Fibroblast of skin of back (primary cell): Measurements from ENCODE around the gene ABAT. TPM values are rescaled to one million over a fixed set of nuclear protein-coding genes. Genes with fewer than 3 reads are reported as not detected.
A peak's percentile ranks its signal among the peaks of the same experiment; 100 is the strongest.

Experiments used
- DNase-seq: peaks from one replicate; pipeline ENCODE4 v3.0.0-alpha.2; 2013
- polyA plus RNA-seq, 2 experiments: library from polyadenylated mRNA; unstranded; fragments of 120-200 nt; gene quantifications; one replicate each; pipeline ENCODE4 v1.2.1, GENCODE V29; 2013; ENCODE audit not compliant: insufficient read length in 2 of 2

ABAT gene
- 3.4 TPM for polyA plus RNA-seq (2013, experiment 1 of 2; ENCODE audit: insufficient read length)
- polyA plus RNA-seq (2013, experiment 2 of 2; ENCODE audit: insufficient read length) = 3.4 TPM

- DNase-seq = peak; percentile 86
Observed at GRCh38 chr16:8674413-8675022, at the start of gene ABAT. TSS of gene ABAT (plus strand) at chr16:8674617. CDS start at chr16:8735740, 61,123 bp downstream.

- no peak for DNase-seq
Observed at GRCh38 chr16:8625491-8626087, 48.8 kb upstream of the ABAT start.

DNA sequence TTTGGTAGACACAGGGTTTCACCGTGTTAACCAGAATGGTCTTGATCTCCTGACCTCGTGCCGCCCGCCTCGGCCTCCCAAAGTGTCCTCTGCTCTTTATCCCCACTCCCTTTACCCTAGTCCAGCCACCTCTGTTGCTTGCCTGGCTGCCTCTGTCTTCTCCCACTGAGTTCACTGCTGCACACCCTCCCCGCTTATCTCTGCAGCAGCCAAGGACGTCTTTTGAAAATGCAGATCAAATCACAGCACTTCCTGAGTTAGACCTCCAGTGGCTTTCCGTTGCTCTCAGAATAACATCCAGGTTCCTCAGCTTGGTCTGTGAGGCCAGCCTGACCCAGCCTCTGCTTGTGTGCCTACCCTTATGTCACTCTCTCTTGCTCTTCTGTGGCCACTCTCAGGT lies 47.5 kb upstream of the ABAT start:
- no peak for DNase-seq

DNA sequence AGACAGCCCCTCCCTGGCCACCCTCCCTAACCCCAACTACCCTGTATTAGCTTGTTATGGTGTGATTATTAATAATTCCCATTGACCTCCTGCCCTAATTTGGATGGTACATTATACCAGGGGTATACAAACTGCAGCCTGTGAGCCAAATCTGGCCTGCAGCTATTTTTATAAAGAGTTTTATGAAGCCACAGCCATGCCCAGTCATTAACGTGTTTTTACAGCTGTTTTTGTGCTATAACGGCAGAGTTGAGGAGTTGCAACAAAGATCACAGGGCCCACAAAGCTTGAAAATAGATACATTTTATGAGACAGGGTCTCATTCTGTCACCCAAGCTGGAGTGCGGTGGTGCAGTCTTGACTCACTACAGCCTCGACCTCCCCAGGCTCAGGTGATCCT lies 47.0 kb upstream of the ABAT start:
- DNase-seq = no peak

DNA sequence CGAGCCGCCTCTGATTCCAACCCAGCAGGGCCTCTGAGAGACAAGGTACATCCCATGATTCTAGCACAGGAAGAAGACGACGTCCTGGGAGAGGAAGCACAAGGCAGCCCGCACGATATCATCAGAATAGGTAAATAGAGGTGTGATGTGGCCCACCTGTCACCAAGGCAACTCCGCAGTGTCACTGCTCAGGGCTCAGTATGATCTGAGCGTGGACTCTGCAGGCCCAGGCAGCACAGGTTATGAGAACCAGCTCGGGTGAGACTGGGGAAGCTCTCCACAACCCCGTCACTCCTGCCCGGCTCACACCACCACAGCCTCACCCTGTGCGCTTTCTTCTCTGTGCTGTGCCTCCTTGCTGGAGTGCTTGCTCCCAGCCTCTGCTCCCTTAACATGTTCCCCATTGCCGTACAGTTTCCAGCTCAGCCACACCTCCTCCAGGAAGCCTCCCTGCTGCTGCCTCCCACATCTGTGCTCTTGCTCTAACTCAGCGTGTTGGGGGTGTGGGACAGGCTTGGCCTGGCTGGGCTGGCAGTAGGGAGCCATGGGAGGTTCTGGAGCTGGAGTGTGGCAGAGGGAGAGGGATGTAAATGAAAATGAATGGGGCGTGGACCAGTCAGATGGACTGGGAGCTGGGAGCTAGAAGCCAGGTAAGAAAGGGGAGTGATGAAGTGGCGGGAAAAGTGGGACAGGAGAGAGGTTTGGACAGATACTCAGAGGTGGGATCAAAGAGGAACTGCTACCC lies 45.3 kb upstream of the ABAT start:
- no peak for DNase-seq

- DNase-seq = no peak
Observed at GRCh38 chr16:8630255-8630953, 44.0 kb upstream of the ABAT start.

DNA sequence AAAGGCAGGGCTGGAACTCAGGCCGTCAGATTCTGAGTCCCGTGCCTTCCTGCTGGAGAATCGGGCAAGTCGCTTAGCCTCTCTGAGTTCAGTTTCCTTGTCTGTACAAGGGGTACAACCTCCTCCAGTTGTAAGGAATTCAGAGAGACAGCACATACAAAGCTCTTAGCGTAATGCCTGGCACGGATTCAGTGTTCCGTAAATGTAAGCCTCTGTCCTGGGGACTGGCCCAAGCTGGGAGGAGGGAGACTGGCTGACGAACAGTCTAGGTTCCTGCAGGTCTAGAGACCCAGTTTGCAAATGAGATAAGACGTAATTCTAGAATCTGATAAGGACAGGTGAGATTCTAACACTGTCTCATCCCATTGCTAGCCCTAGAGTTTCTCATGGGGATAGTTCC lies 43.0 kb upstream of the ABAT start:
- no peak for DNase-seq

- no peak for DNase-seq
Observed at GRCh38 chr16:8631818-8632465, 42.5 kb upstream of the ABAT start.

DNA sequence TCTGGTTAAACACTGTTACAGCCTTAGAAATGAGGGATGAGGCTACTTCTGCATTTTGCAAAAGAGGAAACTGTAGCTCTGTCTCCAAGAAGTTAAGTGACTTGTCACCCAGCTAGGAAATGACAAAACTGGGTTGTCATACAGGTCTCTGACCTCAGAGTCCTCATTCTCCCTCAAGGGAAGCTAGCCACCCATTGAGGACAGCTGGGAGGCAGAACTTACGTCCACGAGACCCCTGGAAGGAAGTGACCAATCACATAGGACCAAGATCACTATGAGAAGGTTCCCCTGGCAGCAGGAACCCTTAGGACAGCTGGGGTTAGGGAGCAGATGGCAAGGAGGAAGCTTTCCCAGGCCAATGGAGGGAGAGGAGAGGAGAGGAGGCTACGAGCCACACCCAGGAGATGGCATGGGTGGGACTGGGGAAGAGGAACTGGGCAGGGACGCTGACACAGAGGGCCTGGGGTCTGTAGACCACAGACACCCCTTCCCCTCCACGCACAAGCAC lies 41.7 kb upstream of the ABAT start:
- DNase-seq = no peak

- peak; percentile 30 for DNase-seq
Observed at GRCh38 chr16:8634991-8635736, 39.3 kb upstream of the ABAT start.

GRCh38 chr16:8639694-8640093 lies 34.7 kb upstream of the ABAT start:
- no peak for DNase-seq

DNA sequence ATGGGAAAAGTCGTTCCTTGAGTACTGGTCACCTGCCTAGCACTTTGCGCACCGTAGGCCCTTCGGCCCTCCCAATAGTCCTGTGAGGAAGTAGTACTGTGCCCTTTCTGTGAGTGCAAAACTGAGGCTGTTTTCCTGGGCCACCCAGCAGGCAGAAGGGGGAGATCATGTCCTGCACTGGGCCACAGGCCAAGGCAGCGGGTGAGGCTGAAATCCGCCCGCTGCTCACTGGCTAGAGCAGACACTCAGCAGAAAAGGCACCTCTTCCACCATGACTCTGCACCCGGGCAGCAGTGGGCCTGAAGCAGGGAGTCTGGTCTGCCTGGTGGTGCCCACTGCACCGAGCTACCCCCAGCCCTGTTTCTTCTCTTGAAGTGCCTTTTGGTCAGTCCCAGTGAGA lies 32.7 kb upstream of the ABAT start:
- DNase-seq = no peak

- DNase-seq = no peak
Observed at GRCh38 chr16:8642146-8642545, 32.3 kb upstream of the ABAT start.

GRCh38 chr16:8644211-8645140 lies 29.9 kb upstream of the ABAT start:
- DNase-seq = no peak

DNA sequence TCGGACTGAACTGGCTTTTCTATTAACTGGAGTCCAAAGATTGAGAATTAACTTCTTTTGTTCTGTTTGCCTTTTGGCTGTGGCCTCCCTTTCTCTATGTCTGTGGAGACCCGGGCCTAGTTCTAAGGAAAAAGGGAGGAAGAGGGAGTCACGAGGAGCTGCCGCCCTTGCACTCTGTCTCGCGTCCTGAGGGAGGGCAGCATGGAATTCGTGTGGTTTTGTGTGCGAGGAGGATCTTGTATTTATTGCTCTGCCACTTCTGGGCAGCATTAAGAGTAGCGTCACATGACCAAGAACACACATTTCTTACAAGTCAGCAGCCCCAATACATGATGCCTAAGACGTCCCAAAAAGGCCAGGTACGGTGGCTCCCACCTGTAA lies 29.3 kb upstream of the ABAT start:
- DNase-seq = no peak

DNA sequence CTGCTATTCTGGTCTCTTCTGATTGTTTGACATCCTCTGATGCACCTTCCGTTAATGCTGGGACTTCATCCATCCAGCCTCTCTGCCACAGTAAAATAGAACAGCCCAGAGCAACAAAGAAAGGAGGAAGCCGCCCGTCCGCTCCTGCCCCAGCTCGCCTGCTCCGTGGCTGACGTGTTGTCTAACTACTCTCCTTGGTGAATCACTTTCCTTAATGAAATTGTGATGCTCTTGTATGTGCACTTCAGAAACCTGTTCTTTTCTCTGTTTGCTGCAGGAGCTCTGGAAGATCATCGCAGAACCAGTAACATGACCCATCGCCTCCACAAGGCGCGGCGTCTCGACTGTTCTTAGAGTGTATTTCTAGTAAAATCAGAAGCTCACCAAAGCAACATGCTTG lies 28.6 kb upstream of the ABAT start:
- no peak for DNase-seq

GRCh38 chr16:8646326-8647053 lies 27.9 kb upstream of the ABAT start:
- no peak for DNase-seq

- no peak for DNase-seq
Observed at GRCh38 chr16:8647721-8648318, 26.6 kb upstream of the ABAT start.

DNA sequence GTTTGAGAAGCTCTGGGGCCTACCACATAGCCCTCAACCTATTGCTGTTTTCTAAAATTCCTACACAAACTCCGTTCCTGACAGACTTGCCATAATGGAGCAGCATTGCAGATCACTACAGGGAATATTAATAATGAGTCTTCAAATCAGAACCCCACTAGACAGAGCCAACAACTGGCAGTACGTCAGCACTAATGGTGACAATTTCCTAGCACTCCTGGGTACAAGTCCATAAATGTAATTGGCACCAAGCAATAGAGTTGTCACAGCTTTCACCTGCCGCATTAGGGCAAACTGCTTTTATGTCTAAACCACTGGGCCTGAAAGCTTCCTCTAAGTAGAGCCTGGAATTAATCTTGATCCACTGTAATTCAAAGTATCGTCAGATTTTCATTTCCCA lies 25.5 kb upstream of the ABAT start:
- DNase-seq = no peak
